ENCODE data around the gene KCNJ2.

KCNJ2 gene

GRCh38 chr17:70206361-70207010 lies 37.2 kb downstream of the KCNJ2 start:
- no peak for DNase-seq

GRCh38 chr17:70207184-70207583 lies 37.9 kb downstream of the KCNJ2 start:
- no peak for DNase-seq

- no peak for DNase-seq
Observed at GRCh38 chr17:70208080-70208794, 38.9 kb downstream of the KCNJ2 start.

- no peak for DNase-seq
Observed at GRCh38 chr17:70208825-70209555, 39.7 kb downstream of the KCNJ2 start.

- DNase-seq = no peak
Observed at GRCh38 chr17:70215656-70216055, 46.3 kb downstream of the KCNJ2 start.

GRCh38 chr17:70217571-70217970 lies 48.2 kb downstream of the KCNJ2 start:
- no peak for DNase-seq

GRCh38 chr17:70225276-70225675 lies 55.9 kb downstream of the KCNJ2 start:
- no peak for DNase-seq
